ENCODE measurements around the gene GRAMD4.

The GRAMD4 gene

GRCh38 chr22:46654426-46654825, 34.2 kb downstream of the GRAMD4 start:
- no peak overlapping the region for H2AFZ ChIP-seq (ENCODE audit: low read length)
- H3K4me2 ChIP-seq (ENCODE audit: low read depth, low read length): no peak overlapping the region
- H3K4me1 ChIP-seq (ENCODE audit: low read length): peaks cover 6% of the 10 kb centered on the region
- H3K9ac ChIP-seq (ENCODE audit: low read length): no peak overlapping the region
- DNase-seq: no peak
- no peaks in the 10 kb centered on the region for H3K36me3 ChIP-seq (replicated peaks; ENCODE audit: insufficient read depth, low read length)
- no peaks in the 10 kb centered on the region for H3K27me3 ChIP-seq (replicated peaks; ENCODE audit: insufficient read depth, low read length)
- H3F3A ChIP-seq (ENCODE audit: insufficient read depth, low read length): no peaks in the 10 kb centered on the region
- H3K9me2 ChIP-seq (replicated peaks; ENCODE audit: insufficient read depth, low read length): no peaks in the 10 kb centered on the region
- no peak overlapping the region for H3K4me3 ChIP-seq (ENCODE audit: low read length)
- TF ChIP-seq, protein P1, sequence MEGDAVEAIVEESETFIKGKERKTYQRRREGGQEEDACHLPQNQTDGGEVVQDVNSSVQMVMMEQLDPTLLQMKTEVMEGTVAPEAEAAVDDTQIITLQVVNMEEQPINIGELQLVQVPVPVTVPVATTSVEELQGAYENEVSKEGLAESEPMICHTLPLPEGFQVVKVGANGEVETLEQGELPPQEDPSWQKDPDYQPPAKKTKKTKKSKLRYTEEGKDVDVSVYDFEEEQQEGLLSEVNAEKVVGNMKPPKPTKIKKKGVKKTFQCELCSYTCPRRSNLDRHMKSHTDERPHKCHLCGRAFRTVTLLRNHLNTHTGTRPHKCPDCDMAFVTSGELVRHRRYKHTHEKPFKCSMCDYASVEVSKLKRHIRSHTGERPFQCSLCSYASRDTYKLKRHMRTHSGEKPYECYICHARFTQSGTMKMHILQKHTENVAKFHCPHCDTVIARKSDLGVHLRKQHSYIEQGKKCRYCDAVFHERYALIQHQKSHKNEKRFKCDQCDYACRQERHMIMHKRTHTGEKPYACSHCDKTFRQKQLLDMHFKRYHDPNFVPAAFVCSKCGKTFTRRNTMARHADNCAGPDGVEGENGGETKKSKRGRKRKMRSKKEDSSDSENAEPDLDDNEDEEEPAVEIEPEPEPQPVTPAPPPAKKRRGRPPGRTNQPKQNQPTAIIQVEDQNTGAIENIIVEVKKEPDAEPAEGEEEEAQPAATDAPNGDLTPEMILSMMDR (IDR thresholded peaks at IDR 0.05; ENCODE audit: low read length): no peak
- TF ChIP-seq EZH2phosphoT487 (IDR thresholded peaks at IDR 0.05; ENCODE audit: low read length) (no peak), EZH2 (optimal IDR thresholded peaks at IDR 0.05; ENCODE audit: low read depth, low read length) (no peak)
- no peaks in the 10 kb centered on the region for H3K79me2 ChIP-seq (ENCODE audit: low read length)
- no peak overlapping the region for H3K27ac ChIP-seq (ENCODE audit: low read length)
- H4K20me1 ChIP-seq (ENCODE audit: insufficient read depth, low read length): no peaks in the 10 kb centered on the region
- no peaks in the 10 kb centered on the region for H3K9me3 ChIP-seq (replicated peaks; ENCODE audit: insufficient read depth, low read length)

- no peak overlapping the region for H3K27ac ChIP-seq (ENCODE audit: low read length)
- no peaks in the 10 kb centered on the region for H3K79me2 ChIP-seq (ENCODE audit: low read length)
- no peaks in the 10 kb centered on the region for H3K9me2 ChIP-seq (replicated peaks; ENCODE audit: insufficient read depth, low read length)
- no peaks in the 10 kb centered on the region for H4K20me1 ChIP-seq (ENCODE audit: insufficient read depth, low read length)
- no peak overlapping the region for H3K4me2 ChIP-seq (ENCODE audit: low read depth, low read length)
- H3F3A ChIP-seq (ENCODE audit: insufficient read depth, low read length): no peaks in the 10 kb centered on the region
- H3K4me3 ChIP-seq (ENCODE audit: low read length): no peak overlapping the region
- H3K27me3 ChIP-seq (replicated peaks; ENCODE audit: insufficient read depth, low read length): no peaks in the 10 kb centered on the region
- H3K9ac ChIP-seq (ENCODE audit: low read length): no peak overlapping the region
- no peak overlapping the region for H2AFZ ChIP-seq (ENCODE audit: low read length)
- no peaks in the 10 kb centered on the region for H3K9me3 ChIP-seq (replicated peaks; ENCODE audit: insufficient read depth, low read length)
- TF ChIP-seq EZH2 (optimal IDR thresholded peaks at IDR 0.05; ENCODE audit: low read depth, low read length) (no peak), EZH2phosphoT487 (IDR thresholded peaks at IDR 0.05; ENCODE audit: low read length) (no peak)
- TF ChIP-seq, protein P1 (IDR thresholded peaks at IDR 0.05; ENCODE audit: low read length): no peak
- H3K4me1 ChIP-seq (ENCODE audit: low read length): peaks cover 6% of the 10 kb centered on the region
- H3K36me3 ChIP-seq (replicated peaks; ENCODE audit: insufficient read depth, low read length): no peaks in the 10 kb centered on the region
- no peak for DNase-seq
Observed at GRCh38 chr22:46654927-46655595, 34.9 kb downstream of the GRAMD4 start.

GRCh38 chr22:46655861-46656608, 35.8 kb downstream of the GRAMD4 start:
- Histone ChIP-seq H3K79me2 (ENCODE audit: low read length) (no peaks in the 10 kb centered on the region), H3K36me3 (replicated peaks; ENCODE audit: insufficient read depth, low read length) (no peaks in the 10 kb centered on the region), H3F3A (ENCODE audit: insufficient read depth, low read length) (no peaks in the 10 kb centered on the region), H3K27ac (ENCODE audit: low read length) (no peak overlapping the region), H3K9me3 (replicated peaks; ENCODE audit: insufficient read depth, low read length) (no peaks in the 10 kb centered on the region), H3K27me3 (replicated peaks; ENCODE audit: insufficient read depth, low read length) (no peaks in the 10 kb centered on the region), H3K4me3 (ENCODE audit: low read length) (no peak overlapping the region), H2AFZ (ENCODE audit: low read length) (no peak overlapping the region), H3K9ac (ENCODE audit: low read length) (no peak overlapping the region), H3K4me2 (ENCODE audit: low read depth, low read length) (no peak overlapping the region), H3K9me2 (replicated peaks; ENCODE audit: insufficient read depth, low read length) (no peaks in the 10 kb centered on the region), H3K4me1 (ENCODE audit: low read length) (peaks cover 6% of the 10 kb centered on the region), H4K20me1 (ENCODE audit: insufficient read depth, low read length) (no peaks in the 10 kb centered on the region)
- TF ChIP-seq, protein P1 (IDR thresholded peaks at IDR 0.05; ENCODE audit: low read length): no peak
- no peak for TF ChIP-seq EZH2phosphoT487 (IDR thresholded peaks at IDR 0.05; ENCODE audit: low read length)
- DNase-seq: no peak

Measured in MM.1S (cell line).